Ovary (tissue), 3 donors: Measurements from ENCODE around the gene ZNF664.

Experiments
- CTCF ChIP-seq, 3 donors: fragments of 450-650 bp in 2 of 3; fragments of 200-600 bp in 1 of 3; IDR thresholded peaks; one replicate each; pipeline versions ENCODE4 v1.5.1 to v1.8.0; 2016 to 2022; ENCODE audit warnings: antibody characterized with exemption in 3 of 3, mild to moderate bottlenecking in 1 of 3
- EP300 ChIP-seq: sonication (generic); formaldehyde crosslinking; IDR thresholded peaks from one replicate; pipeline ENCODE4 v1.6.1; 2017; ENCODE audit warnings: antibody characterized with exemption
- donor health status: DM: no; HTN: no; CAD: no.

GRCh38 chr12:123945287-123946151 lies 27.5 kb upstream of the ZNF664 start:
- TF ChIP-seq CTCF (IDR thresholded peaks at IDR 0.05) (no peak), EP300 (no peak)
